HL-60 (cell line): ENCODE measurements around the gene TRIML2.

Source experiments
- DNase-seq, 2 experiments: peaks; one replicate each; pipeline ENCODE4 v3.0.0-alpha.2; 2010 to 2020; ENCODE audit warnings: low read depth in 1 of 2, low spot score in 1 of 2
- H3K27ac ChIP-seq: fragments of 250-450 bp; sonication (Bioruptor Pico); replicated peaks from 2 replicates; pipeline ENCODE4 v1.5.1; 2020; ENCODE audit warnings: mild to moderate bottlenecking, moderate library complexity
- H3K27me3 ChIP-seq: fragments of 250-450 bp; sonication (Bioruptor Pico); 2 replicates; pipeline ENCODE4 v1.5.1; 2021; ENCODE audit warnings: mild to moderate bottlenecking, moderate library complexity; ENCODE audit not compliant: insufficient read depth, poor library complexity, severe bottlenecking
- H3K4me3 ChIP-seq: replicated peaks from 2 replicates; pipeline ENCODE4 v1.5.1; 2011; ENCODE audit warnings: mild to moderate bottlenecking, control low read depth, low read length; ENCODE audit not compliant: insufficient read depth
- GABPA ChIP-seq: IDR thresholded peaks from 2 replicates; pipeline ENCODE4 v1.6.1; 2012; ENCODE audit warnings: low read depth
- POLR2AphosphoS5 ChIP-seq: IDR thresholded peaks from 2 replicates; pipeline ENCODE4 v1.6.1; 2012; ENCODE audit warnings: low read depth
- SPI1 ChIP-seq: IDR thresholded peaks from 2 replicates; pipeline ENCODE4 v1.6.1; 2012; ENCODE audit warnings: low read depth, mild to moderate bottlenecking, borderline replicate concordance
- TF ChIP-seq, protein P1 (sequence below): IDR thresholded peaks from one replicate; pipeline ENCODE4 v1.5.1; 2011; ENCODE audit warnings: low read length, control low read depth, inconsistent platforms; ENCODE audit not compliant: insufficient read depth
- TF ChIP-seq, protein P2 (sequence below): IDR thresholded peaks from 2 replicates; pipeline ENCODE4 v1.6.1; 2012; ENCODE audit warnings: low read depth; ENCODE audit not compliant: insufficient replicate concordance

Gene TRIML2

DNA sequence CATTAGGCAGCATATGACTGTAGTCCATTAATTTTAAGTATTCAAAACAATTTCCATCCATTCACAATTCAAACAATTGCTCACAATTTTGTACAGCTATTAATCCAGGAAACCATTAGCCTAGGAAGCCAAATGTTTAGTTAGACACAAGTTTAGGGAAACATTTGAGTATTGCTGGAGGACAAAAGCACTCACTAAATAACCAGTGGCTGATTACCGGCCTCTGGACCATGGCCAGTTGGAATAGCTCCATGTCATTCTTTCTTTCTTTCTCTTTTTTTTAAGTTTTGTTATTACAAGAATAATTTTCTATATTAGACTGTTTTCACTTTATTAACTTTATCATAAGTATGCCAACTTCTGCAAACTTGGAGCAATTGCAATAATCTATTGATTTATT is 31.3 kb downstream of the TRIML2 start:
- Histone ChIP-seq H3K27ac (no peak overlapping the region), H3K27me3 (no peaks in the 10 kb centered on the region), H3K4me3 (no peak overlapping the region)
- no peak for DNase-seq
- TF ChIP-seq SPI1 (no peak), GABPA (no peak), POLR2AphosphoS5 (no peak)
- TF ChIP-seq, protein P1, sequence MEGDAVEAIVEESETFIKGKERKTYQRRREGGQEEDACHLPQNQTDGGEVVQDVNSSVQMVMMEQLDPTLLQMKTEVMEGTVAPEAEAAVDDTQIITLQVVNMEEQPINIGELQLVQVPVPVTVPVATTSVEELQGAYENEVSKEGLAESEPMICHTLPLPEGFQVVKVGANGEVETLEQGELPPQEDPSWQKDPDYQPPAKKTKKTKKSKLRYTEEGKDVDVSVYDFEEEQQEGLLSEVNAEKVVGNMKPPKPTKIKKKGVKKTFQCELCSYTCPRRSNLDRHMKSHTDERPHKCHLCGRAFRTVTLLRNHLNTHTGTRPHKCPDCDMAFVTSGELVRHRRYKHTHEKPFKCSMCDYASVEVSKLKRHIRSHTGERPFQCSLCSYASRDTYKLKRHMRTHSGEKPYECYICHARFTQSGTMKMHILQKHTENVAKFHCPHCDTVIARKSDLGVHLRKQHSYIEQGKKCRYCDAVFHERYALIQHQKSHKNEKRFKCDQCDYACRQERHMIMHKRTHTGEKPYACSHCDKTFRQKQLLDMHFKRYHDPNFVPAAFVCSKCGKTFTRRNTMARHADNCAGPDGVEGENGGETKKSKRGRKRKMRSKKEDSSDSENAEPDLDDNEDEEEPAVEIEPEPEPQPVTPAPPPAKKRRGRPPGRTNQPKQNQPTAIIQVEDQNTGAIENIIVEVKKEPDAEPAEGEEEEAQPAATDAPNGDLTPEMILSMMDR, result no peak
- TF ChIP-seq, protein P2, sequence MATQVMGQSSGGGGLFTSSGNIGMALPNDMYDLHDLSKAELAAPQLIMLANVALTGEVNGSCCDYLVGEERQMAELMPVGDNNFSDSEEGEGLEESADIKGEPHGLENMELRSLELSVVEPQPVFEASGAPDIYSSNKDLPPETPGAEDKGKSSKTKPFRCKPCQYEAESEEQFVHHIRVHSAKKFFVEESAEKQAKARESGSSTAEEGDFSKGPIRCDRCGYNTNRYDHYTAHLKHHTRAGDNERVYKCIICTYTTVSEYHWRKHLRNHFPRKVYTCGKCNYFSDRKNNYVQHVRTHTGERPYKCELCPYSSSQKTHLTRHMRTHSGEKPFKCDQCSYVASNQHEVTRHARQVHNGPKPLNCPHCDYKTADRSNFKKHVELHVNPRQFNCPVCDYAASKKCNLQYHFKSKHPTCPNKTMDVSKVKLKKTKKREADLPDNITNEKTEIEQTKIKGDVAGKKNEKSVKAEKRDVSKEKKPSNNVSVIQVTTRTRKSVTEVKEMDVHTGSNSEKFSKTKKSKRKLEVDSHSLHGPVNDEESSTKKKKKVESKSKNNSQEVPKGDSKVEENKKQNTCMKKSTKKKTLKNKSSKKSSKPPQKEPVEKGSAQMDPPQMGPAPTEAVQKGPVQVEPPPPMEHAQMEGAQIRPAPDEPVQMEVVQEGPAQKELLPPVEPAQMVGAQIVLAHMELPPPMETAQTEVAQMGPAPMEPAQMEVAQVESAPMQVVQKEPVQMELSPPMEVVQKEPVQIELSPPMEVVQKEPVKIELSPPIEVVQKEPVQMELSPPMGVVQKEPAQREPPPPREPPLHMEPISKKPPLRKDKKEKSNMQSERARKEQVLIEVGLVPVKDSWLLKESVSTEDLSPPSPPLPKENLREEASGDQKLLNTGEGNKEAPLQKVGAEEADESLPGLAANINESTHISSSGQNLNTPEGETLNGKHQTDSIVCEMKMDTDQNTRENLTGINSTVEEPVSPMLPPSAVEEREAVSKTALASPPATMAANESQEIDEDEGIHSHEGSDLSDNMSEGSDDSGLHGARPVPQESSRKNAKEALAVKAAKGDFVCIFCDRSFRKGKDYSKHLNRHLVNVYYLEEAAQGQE, result no peak

DNA sequence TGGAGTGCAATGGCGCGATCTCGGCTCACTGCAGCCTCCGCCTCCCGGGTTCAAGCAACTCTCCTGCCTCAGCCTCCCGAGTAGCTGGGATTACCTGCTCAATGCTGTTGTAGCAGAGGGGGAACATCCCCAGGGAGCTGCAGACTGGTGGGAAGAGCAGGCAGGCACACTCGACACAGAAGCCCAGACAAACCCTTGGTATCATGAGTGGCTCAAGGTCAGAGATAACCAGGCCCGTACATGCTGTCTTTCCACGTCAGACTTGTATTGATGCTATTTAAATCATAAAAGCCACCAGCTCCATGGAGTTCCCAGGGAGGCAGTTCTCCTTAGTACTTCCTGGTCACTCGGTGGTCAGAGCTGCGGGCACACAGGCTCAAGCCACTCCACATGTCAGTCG is 33.2 kb downstream of the TRIML2 start:
- no peak for DNase-seq
- Histone ChIP-seq H3K27me3 (no peaks in the 10 kb centered on the region), H3K4me3 (no peak overlapping the region), H3K27ac (no peak overlapping the region)
- TF ChIP-seq SPI1, result no peak
- TF ChIP-seq, protein P2, result no peak
- no peak for TF ChIP-seq GABPA
- TF ChIP-seq POLR2AphosphoS5, result no peak
- TF ChIP-seq, protein P1, result no peak

DNA sequence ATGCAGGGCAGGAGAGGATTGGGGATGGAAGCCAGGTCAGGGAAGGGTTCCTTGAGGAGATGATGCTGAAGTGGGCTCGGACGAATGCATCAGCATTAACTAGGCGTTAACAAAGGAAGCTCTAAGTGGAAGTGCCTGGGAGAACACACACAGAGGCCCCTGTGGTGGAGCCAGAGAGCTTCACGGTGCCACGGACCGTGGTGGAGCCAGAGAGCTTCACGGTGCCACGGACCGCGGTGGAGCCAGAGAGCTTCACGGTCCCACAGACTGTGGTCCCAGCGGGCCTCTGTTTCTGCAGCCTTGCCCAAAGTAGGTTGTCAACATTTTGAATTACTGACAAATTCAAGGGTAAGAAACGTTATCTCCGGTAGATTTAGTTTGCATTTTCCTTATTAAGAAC is 48.3 kb downstream of the TRIML2 start:
- TF ChIP-seq GABPA (no peak), SPI1 (no peak)
- TF ChIP-seq, protein P2, result no peak
- TF ChIP-seq, protein P1, result no peak
- no peaks in the 10 kb centered on the region for H3K27me3 ChIP-seq
- no peak overlapping the region for H3K4me3 ChIP-seq
- H3K27ac ChIP-seq, result no peak overlapping the region
- DNase-seq, result no peak
